Coronary artery (tissue), 2 donors: ENCODE data around the gene CLEC16A.

ENCODE experiments used
- DNase-seq: peaks from one replicate; pipeline ENCODE4 v3.0.0-alpha.2; 2017; ENCODE audit warnings: low spot score
- H3K27ac ChIP-seq, 2 donors: fragments of 200-600 bp; sonication (generic); one replicate each; pipeline ENCODE4 v1.5.1; 2016 to 2019
- H3K4me3 ChIP-seq: fragments of 200-600 bp; sonication (generic); 2 replicates; pipeline ENCODE4 v1.5.1; 2016; ENCODE audit warnings: mild to moderate bottlenecking, moderate library complexity
- CTCF ChIP-seq: fragments of 200-600 bp; sonication (generic); IDR thresholded peaks from one replicate; pipeline ENCODE4 v1.5.1; 2019; ENCODE audit warnings: antibody characterized with exemption

The CLEC16A gene

GRCh38 chr16:11004351-11004750 is 60.0 kb downstream of the CLEC16A start:
- no peak for DNase-seq
- no peak overlapping the region for H3K4me3 ChIP-seq
- H3K27ac ChIP-seq: no peak overlapping the region
- no peak for TF ChIP-seq CTCF

GRCh38 chr16:11004973-11005610 is 60.7 kb downstream of the CLEC16A start:
- no peak for TF ChIP-seq CTCF
- no peak for DNase-seq
- no peak overlapping the region for H3K27ac ChIP-seq
- no peak overlapping the region for H3K4me3 ChIP-seq

- no peak for DNase-seq
- no peak overlapping the region for H3K27ac ChIP-seq
- no peak for TF ChIP-seq CTCF
- H3K4me3 ChIP-seq: no peak overlapping the region
These were observed 61.2 kb downstream of the CLEC16A start for GRCh38 chr16:11005611-11005975.

- no peak for DNase-seq
- Histone ChIP-seq H3K4me3 (no peak overlapping the region), H3K27ac (no peak overlapping the region)
- no peak for TF ChIP-seq CTCF
These were observed 62.3 kb downstream of the CLEC16A start for GRCh38 chr16:11006656-11007055.

GRCh38 chr16:11007714-11008280 is 63.4 kb downstream of the CLEC16A start:
- no peak for TF ChIP-seq CTCF
- DNase-seq: no peak
- Histone ChIP-seq H3K27ac (no peak overlapping the region), H3K4me3 (no peak overlapping the region)

GRCh38 chr16:11009027-11009755 is 64.8 kb downstream of the CLEC16A start:
- no peak for DNase-seq
- no peak for TF ChIP-seq CTCF
- no peak overlapping the region for H3K27ac ChIP-seq
- H3K4me3 ChIP-seq: no peak overlapping the region
